ENCODE data around the gene MLLT3. TPM values are rescaled to one million over a fixed set of nuclear protein-coding genes. Genes with fewer than 3 reads are reported as not detected.
"Not testable (repeated sequence)": the region's sequence is repeated elsewhere in the genome, so short reads cannot be mapped to it uniquely, and the experiment has no call there.

MLLT3 gene
- total RNA-seq, 4 donors from 2014 or later = 4.8 to 17.8 (median 12.1) TPM

DNA sequence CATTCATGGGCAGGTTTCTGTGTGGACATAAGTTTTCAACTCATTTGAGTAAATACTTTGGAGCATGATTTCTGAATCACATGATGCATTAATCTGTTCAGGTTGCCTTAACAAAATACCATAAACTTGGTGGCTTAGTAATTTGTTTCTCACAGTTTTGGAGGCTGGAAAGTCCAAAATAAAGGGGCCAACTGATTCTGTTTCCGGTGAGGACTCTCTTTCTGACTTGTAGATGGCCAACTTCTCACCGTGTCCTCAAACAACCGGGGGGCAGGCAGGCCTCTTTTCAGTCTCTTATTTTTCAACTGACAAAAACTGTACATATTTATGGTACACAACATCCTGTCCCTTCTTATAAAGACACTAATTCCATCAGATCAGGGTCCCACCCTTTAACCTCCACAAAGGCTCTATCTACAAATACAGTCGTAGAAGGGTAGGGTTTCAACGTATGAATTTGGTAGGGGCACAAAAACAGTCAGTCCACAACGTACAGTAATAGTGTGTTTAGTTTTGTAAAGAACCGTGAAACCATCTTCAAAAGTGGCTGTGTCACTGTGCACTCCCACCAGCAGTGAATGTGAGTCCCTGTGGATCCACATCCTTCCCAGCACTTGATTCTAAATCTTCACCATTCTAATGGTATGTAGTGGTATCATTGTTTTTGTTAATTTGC, 37.2 kb downstream of the MLLT3 start:
- TF ChIP-seq, protein P1, sequence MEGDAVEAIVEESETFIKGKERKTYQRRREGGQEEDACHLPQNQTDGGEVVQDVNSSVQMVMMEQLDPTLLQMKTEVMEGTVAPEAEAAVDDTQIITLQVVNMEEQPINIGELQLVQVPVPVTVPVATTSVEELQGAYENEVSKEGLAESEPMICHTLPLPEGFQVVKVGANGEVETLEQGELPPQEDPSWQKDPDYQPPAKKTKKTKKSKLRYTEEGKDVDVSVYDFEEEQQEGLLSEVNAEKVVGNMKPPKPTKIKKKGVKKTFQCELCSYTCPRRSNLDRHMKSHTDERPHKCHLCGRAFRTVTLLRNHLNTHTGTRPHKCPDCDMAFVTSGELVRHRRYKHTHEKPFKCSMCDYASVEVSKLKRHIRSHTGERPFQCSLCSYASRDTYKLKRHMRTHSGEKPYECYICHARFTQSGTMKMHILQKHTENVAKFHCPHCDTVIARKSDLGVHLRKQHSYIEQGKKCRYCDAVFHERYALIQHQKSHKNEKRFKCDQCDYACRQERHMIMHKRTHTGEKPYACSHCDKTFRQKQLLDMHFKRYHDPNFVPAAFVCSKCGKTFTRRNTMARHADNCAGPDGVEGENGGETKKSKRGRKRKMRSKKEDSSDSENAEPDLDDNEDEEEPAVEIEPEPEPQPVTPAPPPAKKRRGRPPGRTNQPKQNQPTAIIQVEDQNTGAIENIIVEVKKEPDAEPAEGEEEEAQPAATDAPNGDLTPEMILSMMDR (IDR thresholded peaks at IDR 0.05) = no peak
- no peak for ATAC-seq (ENCODE audit: low FRiP score)
- DNase-seq (ENCODE audit: low spot score) = no peak

DNA sequence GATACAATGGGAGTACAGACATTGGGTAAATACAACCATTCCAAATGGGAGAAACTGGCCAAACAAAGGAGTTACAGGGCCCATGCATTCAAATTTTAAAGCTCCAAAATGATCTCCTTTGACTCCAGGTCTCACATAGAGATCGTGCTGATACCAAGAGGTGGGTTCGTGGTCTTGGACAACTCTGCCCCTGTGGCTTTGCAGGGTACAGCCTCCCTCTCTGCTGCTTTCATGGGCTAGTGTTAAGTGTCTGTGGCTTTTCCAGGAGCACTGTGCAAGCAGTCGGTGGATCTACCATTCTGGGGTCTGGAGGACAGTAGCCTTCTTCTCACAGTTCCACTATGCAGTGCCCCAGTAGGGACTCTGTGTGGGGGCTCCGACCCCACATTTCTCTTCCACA, 39.2 kb downstream of the MLLT3 start:
- not testable (repeated sequence) for ATAC-seq (ENCODE audit: low FRiP score); DNase-seq (ENCODE audit: low spot score)

DNA sequence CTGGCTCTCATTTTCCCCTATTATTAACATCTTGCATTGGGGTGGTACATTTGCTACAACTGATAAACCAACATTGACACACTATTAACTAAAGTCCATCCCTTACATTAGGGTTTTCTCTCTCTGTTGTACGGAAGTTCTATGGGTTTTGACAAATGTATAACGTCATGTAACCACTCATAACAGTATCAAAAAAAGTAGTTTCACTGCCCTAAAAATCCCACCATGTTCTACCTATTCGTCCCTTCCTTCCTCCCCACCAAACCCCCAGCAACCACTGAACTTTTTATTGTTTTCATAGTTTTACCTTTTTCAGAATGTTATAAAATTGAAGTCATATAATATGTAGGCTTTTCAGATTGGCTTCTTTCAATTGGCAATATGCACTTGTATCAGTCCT, 40.1 kb downstream of the MLLT3 start:
- ATAC-seq (ENCODE audit: low FRiP score) = no peak
- DNase-seq (ENCODE audit: low spot score) = no peak
- TF ChIP-seq, protein P1 (IDR thresholded peaks at IDR 0.05) = no peak

DNA sequence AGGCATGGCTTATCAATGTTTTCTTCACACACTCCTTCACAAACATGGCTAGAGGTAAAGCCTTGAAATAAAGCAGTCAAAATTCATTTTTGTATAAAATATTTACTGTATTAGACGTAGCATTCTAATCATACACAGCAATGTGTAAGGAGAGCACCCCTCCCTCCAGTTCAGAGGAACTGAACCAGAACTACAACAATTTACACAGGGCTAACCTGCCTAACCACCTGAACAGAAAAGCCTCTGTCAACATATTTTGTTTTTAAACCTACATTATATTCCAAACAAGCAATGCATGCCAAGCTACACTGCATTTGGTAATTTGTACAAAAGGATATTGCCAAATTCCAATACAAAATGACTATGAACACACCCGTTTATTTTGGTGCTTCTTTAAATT, 41.6 kb downstream of the MLLT3 start:
- DNase-seq (ENCODE audit: low spot score) = no peak
- TF ChIP-seq, protein P1 (IDR thresholded peaks at IDR 0.05) = no peak
- ATAC-seq (ENCODE audit: low FRiP score) = no peak

DNA sequence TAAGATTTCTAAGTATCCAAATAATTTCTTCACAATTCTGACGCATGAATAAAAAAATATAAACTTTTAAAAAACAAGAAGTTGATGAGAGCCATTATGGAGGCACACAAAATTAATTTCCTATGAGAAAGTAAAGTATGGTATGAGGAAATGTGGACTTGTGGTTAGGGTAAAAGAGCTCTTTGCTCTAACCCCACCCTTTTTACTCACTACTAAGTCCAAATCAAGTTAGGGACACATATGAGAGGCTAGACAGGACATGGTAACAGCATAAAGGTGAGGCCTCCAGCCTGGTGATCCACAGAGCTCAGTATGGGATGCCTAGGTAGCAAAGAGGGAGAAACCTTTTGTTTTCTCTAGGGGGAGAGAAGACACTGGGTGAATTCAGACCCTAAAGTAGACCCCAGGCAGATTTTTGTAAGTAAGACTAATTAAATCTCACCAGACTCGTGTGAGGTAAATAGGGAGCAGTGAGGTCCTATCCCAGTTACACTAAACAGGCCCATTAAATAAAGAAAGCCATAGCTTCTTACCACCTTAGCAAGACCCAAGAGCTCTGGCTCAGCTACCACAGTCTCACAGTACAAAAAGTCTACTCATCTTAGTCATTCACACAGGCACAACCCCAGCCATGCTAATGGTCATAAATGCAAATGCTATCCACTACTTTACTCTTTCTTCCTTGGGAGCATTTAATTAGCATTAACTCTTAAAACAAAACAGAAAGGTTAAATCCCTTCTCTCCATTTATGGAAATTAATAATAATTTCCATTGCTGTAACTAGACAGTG, 42.6 kb downstream of the MLLT3 start:
- ATAC-seq (ENCODE audit: low FRiP score) (no peak), DNase-seq (ENCODE audit: low spot score) (no peak)
- TF ChIP-seq, protein P1 (IDR thresholded peaks at IDR 0.05) = no peak

DNA sequence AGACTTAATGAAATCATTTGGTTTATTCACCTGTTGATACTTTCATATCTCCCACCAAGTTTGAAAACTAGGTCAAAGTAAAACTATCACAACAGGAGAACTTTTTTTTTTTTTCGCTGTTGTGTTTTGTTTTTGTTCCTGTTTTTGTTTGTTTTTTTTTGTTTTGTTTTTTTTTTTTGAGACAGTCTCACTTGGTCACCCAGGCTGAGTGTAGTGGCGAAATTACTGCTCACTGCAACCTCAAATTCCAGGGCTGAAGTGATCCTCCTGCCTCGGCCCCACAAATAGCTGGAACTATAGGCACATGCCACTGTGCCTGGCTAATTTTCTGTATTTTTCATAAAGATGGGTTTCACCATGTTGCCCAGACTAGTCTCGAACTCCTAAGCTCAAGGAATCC, 49.3 kb downstream of the MLLT3 start:
- DNase-seq (ENCODE audit: low spot score) (no peak), ATAC-seq (ENCODE audit: low FRiP score) (no peak)

DNA sequence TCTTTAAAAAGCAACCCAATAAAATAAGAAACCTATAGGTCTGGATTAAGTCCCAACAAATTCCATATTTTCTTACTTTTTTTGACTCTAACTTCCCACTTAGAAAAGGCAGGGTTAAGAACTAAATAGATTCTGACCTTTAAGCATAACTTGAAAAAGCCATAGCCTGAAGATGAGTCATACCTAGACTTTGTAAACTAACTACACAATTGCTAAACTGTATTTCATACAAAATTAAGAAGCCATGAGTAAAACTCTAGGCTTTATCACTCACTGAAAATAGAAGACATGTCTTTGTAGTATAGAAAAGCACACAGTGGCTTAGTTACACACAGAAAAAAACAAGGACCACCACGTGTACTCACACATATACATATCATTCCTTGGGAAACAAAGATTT, 51.5 kb downstream of the MLLT3 start:
- DNase-seq (ENCODE audit: low spot score) (no peak), ATAC-seq (ENCODE audit: low FRiP score) (peak; percentile 51)
- TF ChIP-seq, protein P1 (IDR thresholded peaks at IDR 0.05) = no peak

More for the DNA sequence above, 49.3 kb downstream of the MLLT3 start:
- TF ChIP-seq, protein P1 (IDR thresholded peaks at IDR 0.05) = no peak
